Breast epithelium (tissue), 3 donors: ENCODE results near the gene SUPT6H.

Experiments
- POLR2A ChIP-seq: fragments of 450-650 bp; IDR thresholded peaks from one replicate; pipeline ENCODE4 v1.6.1; 2016; ENCODE audit warnings: antibody characterized with exemption, mild to moderate bottlenecking, moderate library complexity
- POLR2AphosphoS5 ChIP-seq, 3 donors: sonication (generic); formaldehyde crosslinking; IDR thresholded peaks; one replicate each; pipeline ENCODE4 v1.6.1; 2017; ENCODE audit warnings: antibody characterized with exemption in 3 of 3
- TF ChIP-seq, protein P1 (sequence below), 3 donors: fragments of 450-650 bp; IDR thresholded peaks; one replicate each; pipeline ENCODE4 v1.5.1; 2016 to 2017; ENCODE audit warnings: antibody characterized with exemption in 3 of 3, mild to moderate bottlenecking in 3 of 3, moderate library complexity in 3 of 3

GRCh38 chr17:28612531-28612930 is 49.5 kb upstream of the SUPT6H start:
- no peak for TF ChIP-seq POLR2AphosphoS5 (IDR thresholded peaks at IDR 0.05)
- TF ChIP-seq, protein P1, sequence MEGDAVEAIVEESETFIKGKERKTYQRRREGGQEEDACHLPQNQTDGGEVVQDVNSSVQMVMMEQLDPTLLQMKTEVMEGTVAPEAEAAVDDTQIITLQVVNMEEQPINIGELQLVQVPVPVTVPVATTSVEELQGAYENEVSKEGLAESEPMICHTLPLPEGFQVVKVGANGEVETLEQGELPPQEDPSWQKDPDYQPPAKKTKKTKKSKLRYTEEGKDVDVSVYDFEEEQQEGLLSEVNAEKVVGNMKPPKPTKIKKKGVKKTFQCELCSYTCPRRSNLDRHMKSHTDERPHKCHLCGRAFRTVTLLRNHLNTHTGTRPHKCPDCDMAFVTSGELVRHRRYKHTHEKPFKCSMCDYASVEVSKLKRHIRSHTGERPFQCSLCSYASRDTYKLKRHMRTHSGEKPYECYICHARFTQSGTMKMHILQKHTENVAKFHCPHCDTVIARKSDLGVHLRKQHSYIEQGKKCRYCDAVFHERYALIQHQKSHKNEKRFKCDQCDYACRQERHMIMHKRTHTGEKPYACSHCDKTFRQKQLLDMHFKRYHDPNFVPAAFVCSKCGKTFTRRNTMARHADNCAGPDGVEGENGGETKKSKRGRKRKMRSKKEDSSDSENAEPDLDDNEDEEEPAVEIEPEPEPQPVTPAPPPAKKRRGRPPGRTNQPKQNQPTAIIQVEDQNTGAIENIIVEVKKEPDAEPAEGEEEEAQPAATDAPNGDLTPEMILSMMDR (IDR thresholded peaks at IDR 0.05), result no peak
- TF ChIP-seq POLR2A, result no peak
